ENCODE measurements around the gene CLEC5A.
"Not testable (repeated sequence)": the region's sequence is repeated elsewhere in the genome, so short reads cannot be mapped to it uniquely, and the experiment has no call there.

The CLEC5A gene

GRCh38 chr7:141946796-141947195 is at the start of gene CLEC5A:
Gene CLEC5A (minus strand): TSS chr7:141946974. CDS start chr7:141946292, 682 bp downstream.
- no peak for DNase-seq

GRCh38 chr7:141993354-141993753 is 46.6 kb upstream of the CLEC5A start:
- DNase-seq = no peak

- no peak for DNase-seq
Measured at GRCh38 chr7:141992688-141993087, 45.9 kb upstream of the CLEC5A start.

- DNase-seq = no peak
Measured at GRCh38 chr7:141992156-141992555, 45.4 kb upstream of the CLEC5A start.

- no peak for DNase-seq
Measured at GRCh38 chr7:141991140-141991539, 44.4 kb upstream of the CLEC5A start.

- no peak for DNase-seq
Measured at GRCh38 chr7:141990011-141990725, 43.4 kb upstream of the CLEC5A start.

- not testable (repeated sequence) for DNase-seq
Measured at GRCh38 chr7:141987803-141988202, 41.0 kb upstream of the CLEC5A start.

- DNase-seq = no peak
Measured at GRCh38 chr7:141986923-141987322, 40.1 kb upstream of the CLEC5A start.

- DNase-seq = not testable (repeated sequence)
Measured at GRCh38 chr7:141985926-141986325, 39.2 kb upstream of the CLEC5A start.

GRCh38 chr7:141979568-141979967 is 32.8 kb upstream of the CLEC5A start:
- no peak for DNase-seq

GRCh38 chr7:141978351-141978750 is 31.6 kb upstream of the CLEC5A start:
- DNase-seq = no peak

- DNase-seq = no peak
Measured at GRCh38 chr7:141976524-141977245, 29.9 kb upstream of the CLEC5A start.

GRCh38 chr7:141975806-141976523 is 29.2 kb upstream of the CLEC5A start:
- no peak for DNase-seq

GRCh38 chr7:141974831-141975230 is 28.1 kb upstream of the CLEC5A start:
- DNase-seq = no peak

GRCh38 chr7:141973673-141974072 is 26.9 kb upstream of the CLEC5A start, which contains the start of gene TAS2R38:
Gene TAS2R38 (minus strand): TSS chr7:141973773. CDS start chr7:141973689, 84 bp downstream.
- DNase-seq = no peak

GRCh38 chr7:141960687-141961422 is 14.1 kb upstream of the CLEC5A start:
- DNase-seq = no peak

GRCh38 chr7:141956084-141956483 is 9.3 kb upstream of the CLEC5A start:
- DNase-seq = no peak

- DNase-seq = no peak
Measured at GRCh38 chr7:141954334-141954733, 7.6 kb upstream of the CLEC5A start.

- no peak for DNase-seq
Measured at GRCh38 chr7:141952461-141952860, 5.7 kb upstream of the CLEC5A start.

- no peak for DNase-seq
Measured at GRCh38 chr7:141950806-141951205, 4.0 kb upstream of the CLEC5A start.

- DNase-seq = no peak
Measured at GRCh38 chr7:141949911-141950310, 3.1 kb upstream of the CLEC5A start.

GRCh38 chr7:141949451-141949850 is 2.7 kb upstream of the CLEC5A start:
- DNase-seq = no peak

GRCh38 chr7:141949021-141949420 is 2.2 kb upstream of the CLEC5A start:
- DNase-seq = no peak
